ENCODE data around the gene C13orf46.

Gene C13orf46

DNA sequence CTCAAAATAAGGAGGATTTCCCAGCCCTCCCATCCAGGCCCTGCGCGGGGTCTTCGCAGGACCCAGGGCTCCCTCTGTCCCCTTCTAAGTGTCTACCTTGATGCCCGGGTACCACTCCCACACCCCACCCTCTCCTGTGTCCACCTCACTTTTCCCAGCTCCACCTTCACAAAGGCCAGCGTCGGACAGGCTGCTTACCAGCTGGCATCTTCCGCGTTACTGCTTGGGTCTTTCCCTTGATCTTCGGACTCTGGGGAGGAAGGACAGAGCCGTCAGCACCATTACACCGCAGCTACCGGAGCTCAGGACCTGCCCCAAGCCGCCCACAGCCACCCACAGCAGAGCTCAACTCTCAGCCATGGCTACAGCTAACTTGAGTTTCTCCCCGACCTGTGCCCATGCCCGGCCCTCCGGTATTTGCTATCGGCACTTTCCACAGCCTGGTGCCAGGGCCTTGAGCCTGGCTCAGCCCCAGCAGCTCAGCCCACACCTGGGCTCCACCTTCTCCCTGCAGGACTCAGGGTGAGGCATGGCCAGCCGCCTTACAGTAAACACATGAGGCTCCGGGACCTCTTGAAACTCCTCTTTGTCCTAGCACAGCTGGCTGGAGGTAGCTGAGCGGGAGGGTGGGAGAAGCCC is 3.8 kb downstream of the C13orf46 start:
- DNase-seq, result no peak

DNA sequence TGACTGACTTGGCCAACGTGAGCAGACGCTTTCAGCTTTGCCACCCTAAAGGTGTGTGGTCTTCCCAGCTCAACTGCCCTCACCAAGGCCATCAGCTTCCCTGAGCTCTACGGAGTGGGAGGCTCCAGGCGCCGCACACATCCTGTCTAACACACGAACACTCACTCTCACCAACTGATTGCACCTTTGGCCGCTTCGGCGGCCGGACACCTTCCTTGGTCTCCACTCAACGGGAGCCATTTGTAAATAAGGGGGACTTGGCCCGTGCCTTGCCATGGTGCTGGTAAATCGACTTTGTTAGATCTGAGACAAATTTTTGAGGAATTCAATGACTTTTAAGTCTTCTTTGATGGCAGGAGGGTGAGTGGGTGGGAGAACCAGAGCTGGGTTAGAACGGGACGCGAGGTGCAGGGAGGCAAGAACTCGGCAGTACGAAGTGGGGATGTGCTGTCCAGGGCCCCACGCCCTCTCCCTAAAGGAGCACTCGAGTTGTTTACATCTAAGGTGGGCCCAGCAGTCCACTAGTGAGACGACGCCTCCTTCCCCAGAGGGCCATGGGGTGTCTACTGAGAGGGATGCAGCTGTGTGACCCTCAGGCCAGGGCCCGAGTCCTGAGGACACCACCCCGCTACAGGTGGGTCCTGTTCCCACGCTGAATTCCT is 4.4 kb downstream of the C13orf46 start:
- DNase-seq, result no peak

DNA sequence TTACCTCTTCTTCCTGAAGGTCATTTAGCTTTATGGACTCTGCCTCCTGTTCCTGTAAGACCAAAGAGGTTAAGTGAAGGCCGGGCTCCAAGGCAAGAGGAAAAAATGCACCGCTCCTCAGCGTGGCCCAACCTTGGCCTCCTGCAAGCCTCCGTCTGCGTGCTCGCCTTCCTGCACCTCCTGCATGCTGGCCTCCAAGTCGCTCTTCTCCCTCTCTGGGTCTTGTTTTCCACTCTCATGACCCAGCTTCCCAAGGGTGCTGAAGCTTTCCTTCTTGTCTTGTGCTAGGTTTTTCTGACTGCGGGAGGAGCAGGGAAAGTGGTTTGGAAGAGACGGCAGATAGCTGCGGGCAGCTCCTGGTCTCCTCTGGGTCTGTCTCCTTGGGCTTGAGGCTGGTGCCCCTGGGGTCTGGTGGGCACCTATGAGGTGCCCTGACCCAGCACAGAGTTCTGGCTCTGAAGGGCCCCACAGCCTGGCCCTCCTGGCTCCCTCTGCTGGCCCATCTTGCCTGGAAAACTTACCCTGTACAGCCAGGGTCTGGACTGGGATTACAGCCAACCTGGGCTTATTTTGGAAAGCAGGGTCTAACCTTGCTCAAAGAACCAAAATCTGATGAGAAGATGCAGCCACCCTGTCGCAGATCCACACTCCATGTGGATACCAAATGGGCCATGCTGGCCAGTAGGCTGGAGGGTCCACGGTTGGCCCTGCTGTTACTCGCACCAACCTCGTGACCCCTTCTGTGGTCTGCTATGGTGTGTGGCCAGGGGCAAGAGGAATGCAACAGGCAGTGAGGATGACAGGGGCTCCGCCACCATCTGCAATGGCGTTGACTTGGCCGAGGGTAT is 5.2 kb downstream of the C13orf46 start:
- no peak for DNase-seq

DNA sequence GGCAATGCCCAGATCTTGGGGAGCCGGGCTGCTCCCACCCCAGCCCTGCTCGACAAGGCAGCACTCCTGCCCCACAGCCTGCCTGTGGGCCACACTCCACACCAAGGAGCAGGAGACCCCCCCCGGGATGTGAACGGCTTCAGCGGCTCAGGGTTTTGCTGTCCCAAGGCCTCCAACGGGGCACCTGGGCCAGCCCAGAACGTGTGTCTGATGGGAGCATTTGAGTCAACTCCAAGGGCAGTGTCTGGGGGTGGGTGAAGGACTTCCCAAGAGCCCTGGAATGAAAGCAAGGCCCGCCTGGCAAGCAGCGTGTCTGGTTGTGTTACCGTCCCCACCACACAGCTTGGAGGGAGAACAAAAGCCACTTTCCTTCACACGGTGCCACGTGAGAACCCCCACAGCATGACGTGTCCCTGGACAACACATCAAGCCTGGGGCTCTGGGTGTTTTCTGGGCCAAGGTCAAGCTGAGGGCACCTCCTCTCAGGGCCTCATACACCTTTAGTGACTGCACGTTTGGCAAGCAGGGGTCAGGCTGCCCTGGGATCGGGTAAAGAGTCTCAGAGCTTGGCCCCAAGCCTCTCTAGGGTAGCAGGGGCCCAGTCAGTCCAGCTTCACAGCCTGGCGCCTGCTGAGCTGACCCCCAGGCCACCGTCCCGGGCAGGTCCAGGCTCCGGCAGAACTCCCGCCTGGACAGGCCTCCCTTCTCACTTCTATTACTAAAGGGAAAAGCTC is 6.0 kb downstream of the C13orf46 start:
- DNase-seq, result no peak

DNA sequence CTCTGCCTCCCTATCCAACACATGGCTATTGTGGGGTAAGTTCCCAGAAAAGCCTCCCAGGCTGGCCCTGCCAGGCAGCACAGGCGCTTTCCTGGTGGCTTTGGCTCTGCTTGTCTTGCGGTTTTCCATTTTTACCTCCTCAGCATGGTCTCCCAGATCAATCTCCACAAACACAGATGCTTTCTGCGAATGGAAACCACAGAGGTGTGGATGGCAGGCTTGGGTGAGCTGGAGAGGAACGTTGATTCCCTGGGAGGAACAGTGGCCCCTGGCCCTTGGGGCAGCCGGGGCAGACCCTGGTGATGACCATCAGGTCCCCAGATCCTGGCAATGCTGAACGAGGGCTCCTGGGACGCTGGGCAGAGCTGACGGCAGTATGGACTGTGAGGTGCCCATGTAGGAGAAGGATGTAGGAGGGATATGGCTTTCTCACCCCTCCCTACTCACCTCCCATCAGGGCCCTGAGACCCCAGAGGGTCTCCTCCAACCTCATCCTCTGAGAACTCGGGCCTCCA is 6.6 kb downstream of the C13orf46 start:
- no peak for DNase-seq

DNA sequence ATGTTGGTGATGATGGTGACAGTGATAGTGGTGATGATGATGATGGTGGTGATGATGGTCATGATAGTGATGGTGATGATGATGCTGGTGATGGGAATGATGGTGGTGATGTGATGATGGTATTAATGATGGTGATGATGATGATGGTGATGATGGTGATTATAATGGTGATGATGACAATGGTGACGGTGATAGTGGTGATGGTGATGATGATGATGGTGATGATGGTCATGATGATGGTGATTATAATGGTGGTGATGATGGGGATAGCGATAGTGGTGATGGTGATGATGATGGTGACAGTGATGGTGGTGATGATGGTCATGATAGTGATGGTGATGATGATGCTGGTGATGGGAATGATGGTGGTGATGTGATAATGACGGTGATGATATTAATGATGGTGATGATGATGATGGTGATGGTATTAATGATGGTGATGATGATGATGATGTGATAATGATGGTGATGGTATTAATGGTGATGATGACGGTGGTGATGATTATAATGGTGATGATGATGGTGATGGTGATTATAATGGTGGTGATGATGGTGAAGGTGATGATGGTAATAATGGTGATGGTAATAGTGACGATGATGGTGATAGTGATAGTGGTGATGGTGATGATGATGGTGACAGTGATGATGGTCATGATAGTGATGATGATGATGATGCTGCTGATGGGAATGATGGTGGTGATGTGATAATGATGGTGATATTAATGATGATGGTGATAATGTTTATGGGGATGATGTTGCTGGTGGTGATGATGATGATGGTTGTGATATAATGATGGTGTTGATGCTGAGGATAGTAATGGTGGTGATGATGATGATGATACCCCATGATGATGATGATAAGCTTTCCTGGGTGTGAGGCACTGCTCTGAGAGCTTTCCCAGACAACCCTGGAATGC is 7.7 kb downstream of the C13orf46 start:
- DNase-seq, result no peak

DNA sequence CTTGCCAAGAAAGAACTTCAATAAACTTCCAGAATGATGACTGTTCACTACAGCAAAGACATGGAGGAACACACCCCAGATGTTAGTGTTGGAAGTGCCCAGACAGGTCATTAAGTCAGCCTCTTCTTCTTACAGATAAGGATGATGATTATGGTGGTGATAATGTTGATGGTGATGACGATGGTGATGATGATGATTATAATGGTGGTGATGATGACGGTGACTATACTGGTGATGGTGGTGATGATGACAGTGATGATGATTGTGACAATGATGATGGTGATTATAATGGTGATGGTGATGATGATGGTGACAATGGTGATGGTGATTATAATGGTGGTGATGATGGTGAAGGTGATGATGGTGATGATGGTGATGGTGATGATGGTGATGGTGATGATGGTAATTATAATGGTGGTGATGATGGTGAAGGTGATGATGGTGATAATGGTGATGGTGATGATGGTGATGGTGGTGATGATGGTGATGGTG is 8.4 kb downstream of the C13orf46 start:
- DNase-seq, result no peak

DNA sequence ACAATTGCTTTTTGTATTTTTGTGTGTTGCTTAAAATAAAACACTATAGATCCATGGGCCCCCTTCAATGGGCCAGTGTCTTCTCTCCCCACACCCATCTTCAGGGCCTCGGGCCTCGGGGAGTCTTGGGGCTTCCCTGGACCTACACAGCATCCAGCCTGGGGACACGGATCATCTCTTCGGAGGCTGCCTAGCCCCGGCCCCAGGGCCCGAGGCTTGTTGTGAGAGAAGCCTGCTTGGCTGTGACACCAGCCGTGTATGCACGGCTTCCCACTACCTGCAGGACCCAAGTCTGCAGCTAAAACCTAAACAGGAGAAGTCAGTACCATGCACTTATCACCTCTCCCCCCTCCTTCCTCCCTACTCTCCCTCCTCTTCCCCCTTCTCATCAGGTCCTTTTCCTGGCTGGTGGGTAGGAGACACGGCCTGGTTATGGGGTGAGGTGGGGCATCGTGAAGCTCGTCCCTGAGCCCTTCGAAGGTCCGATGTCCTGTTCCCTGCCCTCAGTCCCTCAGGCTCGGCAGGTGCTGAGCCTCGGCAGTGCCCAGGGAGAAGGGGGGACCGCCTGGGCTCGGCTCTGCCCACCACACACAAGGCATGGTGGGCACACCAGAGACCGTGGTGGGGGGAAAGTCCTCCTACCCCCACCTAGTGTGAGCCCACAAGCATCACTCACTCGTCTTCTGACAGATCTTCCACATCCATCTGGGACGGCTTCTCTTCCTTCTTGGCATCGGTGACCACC is 9.5 kb downstream of the C13orf46 start:
- no peak for DNase-seq

DNA sequence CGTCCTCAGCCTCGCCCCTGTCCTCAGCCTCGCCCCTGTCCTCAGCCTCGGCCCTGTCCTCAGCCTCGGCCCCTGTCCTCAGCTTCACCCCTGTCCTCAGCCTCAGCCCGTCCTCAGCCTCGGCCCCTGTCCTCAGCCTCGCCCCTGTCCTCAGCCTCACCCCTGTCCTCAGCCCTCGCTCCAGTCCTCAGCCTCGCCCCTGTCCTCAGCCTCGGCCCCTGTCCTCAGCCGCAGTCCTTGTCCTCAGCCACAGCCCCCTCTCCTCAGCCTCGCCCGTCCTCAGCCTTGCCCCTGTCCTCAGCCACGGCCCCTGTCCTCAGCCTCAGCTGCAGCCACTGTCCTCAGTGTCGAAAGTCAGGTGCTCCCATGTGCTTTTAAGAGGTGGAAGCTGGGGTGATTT is 10.5 kb downstream of the C13orf46 start:
- DNase-seq, result no peak

DNA sequence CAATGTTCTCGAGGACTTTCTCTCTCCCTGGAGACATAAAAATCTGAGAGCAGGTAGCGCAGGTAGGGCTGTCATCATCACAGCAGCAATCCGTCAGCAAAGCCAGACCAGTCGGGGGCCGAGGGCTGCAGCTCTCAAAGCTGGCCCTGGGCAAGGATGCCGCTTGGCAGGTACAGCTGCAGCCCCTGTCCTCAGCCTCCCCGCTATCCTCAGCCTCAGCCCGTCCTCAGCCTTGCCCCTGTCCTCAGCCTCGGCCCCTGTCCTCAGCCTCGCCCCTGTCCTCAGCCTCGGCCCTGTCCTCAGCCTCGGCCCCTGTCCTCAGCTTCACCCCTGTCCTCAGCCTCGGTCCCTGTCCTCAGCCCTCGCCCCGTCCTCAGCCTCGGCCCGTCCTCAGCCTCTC is 10.9 kb downstream of the C13orf46 start:
- DNase-seq, result no peak

DNA sequence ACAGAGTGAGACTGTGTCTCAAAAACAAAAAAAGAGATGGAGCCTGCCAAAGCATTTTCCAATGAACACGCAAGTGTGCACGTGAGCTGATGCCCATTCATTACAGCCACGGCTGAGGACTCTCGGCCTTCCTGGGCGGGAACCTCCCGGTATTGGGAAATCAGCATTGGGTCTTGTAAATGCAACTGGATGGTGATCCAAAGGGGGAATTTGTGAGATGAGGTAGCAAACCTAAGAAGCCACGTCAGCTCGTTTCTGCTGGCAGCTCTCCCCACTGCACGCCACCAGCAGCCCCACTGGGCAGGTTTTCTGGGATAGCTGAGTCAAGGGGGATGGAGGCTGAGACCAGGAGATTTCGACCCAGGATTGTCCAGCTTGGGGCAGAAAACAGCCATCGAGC is 11.5 kb downstream of the C13orf46 start:
- DNase-seq, result no peak

DNA sequence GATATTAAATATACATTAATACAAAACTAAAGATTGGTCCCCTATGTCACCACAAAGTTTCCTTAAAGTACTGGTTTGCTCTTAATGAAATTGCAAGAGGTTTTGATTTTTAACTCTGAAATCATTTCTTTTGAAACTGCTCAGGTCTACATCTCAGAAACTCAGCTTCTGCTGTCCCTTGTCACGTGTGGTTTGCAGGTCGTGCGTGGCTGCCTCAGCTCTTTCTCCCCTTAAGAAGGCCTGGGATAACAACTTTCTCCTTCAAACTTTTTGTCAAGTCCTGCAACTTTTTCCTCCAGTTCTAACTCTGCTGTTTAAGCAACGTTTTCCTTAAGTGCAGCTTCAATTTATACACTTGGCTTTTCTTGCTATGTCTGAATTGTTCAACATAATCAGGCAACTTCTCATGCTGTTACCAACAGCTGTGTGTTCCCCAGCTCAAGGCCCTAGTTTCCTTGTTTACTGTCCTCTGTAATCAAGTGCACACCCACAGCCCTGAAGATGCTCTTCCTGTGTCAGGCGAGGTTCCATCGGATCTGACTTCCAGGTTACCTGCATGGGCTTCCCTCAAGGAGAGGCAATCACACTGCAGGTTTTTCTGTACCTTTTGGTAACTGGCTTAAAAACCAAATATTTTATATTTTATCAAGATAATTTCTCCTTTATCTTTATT is 13.5 kb downstream of the C13orf46 start:
- DNase-seq, result no peak

DNA sequence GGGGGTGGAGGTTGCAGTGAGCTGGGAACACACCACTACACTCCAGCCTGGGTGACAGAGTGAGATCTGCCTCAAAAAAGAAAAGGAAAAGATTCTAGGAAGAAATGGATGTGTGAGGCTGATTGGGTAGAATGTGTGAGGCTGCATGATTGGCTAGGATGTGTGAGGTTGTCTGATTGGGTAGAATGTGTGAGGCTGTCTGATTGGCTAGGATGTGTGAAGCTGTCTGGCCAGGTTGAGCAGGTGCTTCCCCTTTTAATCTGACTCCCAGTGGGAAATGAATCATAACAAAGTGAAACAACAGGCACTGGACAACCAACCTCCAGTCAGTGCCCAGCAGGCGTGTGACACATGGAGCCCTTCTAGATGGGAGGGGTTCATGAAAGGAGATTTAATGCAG is 14.7 kb downstream of the C13orf46 start:
- no peak for DNase-seq

DNA sequence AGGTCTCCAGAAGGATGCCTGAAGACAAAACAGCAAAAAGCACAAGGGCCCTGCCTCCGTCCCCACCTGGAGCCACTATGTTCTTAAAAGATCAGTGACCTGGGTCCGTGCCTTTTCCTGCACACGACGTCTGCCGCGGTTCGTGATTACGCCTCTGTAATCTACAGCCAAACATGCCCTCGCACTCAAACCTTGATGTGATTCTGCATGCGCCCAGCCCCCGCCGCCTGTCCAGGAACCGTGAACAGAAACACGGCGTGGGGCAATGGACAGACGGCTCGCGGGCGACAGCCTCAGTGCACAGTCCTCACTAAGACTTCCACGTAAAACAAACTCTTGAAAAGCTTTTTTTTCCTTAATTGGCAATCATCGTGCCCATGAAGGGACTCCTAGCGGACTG is 15.5 kb downstream of the C13orf46 start:
- DNase-seq, result no peak

DNA sequence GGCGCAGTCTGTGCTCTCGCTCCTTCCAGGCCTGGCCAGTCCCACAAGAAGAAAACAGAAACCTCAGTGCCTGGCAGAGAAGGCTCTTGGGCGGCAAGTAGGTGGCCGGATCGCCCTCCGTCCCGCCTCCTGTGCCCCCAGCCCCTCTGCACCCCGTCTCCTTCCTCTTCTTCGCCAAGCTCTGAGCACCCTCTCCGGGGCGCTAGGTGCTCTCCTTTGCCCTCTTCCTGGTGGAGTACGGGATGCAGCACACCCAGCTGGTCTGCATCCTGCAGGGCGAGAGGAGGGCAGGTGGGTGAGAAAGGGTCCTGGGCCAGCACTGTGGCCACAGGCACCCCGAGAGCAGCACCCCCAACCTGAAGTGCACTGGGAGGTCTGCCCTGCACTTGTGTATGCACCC is 17.3 kb downstream of the C13orf46 start:
- no peak for DNase-seq

DNA sequence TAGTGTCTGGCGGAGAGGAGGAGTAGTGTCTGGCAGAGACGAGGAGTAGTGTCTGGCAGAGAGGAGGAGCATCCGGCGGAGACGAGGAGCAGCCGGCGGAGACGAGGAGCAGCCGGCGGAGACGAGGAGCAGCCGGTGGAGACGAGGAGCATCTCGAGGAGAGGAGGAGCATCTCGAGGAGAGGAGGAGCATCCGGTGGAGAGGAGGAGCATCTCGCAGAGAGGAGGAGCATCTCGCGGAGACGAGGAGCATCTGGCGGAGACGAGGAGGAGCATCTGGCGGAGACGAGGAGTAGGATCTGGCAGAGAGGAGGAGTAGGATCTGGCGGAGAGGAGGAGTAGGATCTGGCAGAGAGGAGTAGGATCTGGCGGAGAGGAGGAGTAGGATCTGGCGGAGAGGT is 18.2 kb downstream of the C13orf46 start:
- no peak for DNase-seq

DNA sequence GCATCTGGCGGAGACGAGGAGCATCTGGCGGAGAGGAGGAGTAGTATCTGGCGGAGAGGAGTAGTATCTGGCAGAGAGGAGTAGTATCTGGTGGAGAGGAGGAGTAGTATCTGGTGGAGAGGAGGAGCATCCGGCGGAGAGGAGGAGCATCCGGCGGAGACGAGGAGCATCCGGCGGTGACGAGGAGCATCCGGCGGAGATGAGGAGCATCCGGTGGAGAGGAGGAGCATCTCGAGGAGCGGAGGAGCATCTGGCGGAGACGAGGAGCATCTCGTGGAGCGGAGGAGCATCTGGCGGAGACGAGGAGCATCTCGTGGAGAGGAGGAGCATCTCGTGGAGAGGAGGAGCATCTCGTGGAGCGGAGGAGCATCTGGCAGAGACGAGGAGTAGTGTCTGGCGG is 18.6 kb downstream of the C13orf46 start:
- no peak for DNase-seq

DNA sequence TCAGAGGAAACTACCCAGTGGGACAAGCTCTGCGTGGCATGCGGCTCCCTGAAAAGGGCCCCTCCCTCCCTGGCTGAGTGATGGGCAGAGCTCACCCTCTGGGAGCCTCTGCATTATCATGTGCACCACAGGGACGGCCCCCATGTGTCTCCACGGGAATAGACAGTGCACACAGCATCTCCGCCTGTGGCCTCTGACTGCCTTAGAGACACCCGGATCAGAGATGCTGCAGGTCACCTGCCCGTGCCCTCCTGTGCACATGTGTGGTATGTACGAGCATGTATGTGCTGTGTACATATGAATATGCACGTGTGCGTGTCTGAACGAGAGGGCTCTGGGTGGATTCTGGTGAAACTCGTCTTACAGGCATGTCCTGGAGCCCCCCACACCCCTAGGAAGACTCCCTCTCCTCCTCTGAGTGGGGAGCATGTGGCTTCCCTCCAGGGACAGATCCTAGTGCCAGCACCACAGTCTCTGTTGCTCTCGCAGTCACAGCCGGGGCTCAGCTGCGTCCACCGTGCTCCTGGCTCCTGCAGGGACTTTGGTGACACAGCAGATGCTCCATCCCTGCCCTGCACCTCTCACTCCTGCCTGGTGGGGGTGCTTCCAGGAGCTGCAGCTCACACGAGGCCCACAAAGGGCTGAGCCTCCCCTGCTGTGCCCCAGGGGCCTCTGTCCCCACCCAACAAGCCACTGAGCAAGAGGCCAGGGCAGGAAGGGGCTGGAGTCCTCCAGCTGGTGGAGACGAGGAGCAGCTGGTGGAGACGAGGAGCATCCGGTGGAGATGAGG is 19.6 kb downstream of the C13orf46 start:
- DNase-seq, result no peak

DNA sequence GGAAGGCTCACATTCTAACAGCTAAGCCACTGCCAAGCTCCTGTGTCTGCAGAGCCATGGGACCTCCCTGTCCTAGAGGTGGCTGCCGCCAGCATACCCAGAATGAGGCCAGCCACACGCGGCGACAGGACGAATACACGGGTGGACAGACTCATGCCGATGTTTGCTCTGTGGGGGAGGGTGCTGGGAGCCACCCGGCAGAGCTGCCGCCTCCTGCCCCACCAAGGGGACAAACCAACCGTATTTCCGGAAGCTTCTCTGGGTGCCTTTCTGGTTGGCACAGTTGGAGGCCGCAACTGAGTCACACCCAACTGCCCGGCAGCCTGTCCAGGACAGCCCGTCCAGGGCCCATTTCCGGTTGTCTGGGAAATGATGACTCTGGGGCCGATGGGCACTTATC is 20.3 kb downstream of the C13orf46 start:
- DNase-seq, result no peak

All from activated effector memory CD4-positive, alpha-beta T cell treated with anti-CD3 and anti-CD28 coated beads, Interleukin-2, amount 50 U/mL, for 16 hours (primary cell).